AG04449 (cell line): ENCODE measurements around the gene FGF1.
A peak's percentile ranks its signal among the peaks of the same experiment; 100 is the strongest.

Experiments used
- CTCF ChIA-PET: fragments of 350-600 bp; formaldehyde crosslinking; extraction: SDS; loops from one replicate; lab custom pipeline; 2021; ENCODE audit warnings: antibody characterized with exemption; lab: Yijun Ruan, JAX
- POLR2A ChIA-PET: fragments of 400-600, 350-600 bp; formaldehyde crosslinking; extraction: SDS; loops from one replicate; lab custom pipeline; 2020; ENCODE audit warnings: antibody characterized with exemption, inconsistent platforms; lab: Yijun Ruan, JAX
- DNase-seq: peaks from one replicate; pipeline ENCODE4 v3.0.0-alpha.2; 2010; ENCODE audit warnings: low read depth, low spot score
- H3K4me3 ChIP-seq: 2 replicates; pipeline ENCODE4 v1.5.1; 2011; ENCODE audit warnings: low read depth, mild to moderate bottlenecking, control low read depth, low read length
- CTCF ChIP-seq: IDR thresholded peaks from one replicate; pipeline ENCODE4 v1.5.1; 2011; ENCODE audit warnings: mild to moderate bottlenecking, moderate library complexity, low read length, control low read depth, inconsistent platforms; ENCODE audit not compliant: insufficient read depth; ENCODE audit errors: missing control alignments

FGF1 gene

GRCh38 chr5:142699184-142699720, 13.4 kb upstream of the FGF1 start:
- TF ChIP-seq CTCF: peak; percentile 87
- ChIA-PET POLR2A (interaction anchor here (0.8 to 1.1 kb wide), 2 partner anchors 42 to 44 kb away, joined by 3 to 7 read pairs; no protein-coding TSS in a partner anchor), CTCF (interaction anchor here (0.6 to 30.9 kb wide), 40 partner anchors 10 to 708 kb away, joined by 3 to 2759 read pairs (median 6); partner anchors contain the start of gene FGF1)
- H3K4me3 ChIP-seq: no peak overlapping the region
- DNase-seq: no peak

- no peak for TF ChIP-seq CTCF
- no peak for DNase-seq
- ChIA-PET POLR2A (interaction anchor here (0.8 to 1.1 kb wide), 2 partner anchors 41 to 43 kb away, joined by 3 to 7 read pairs; no protein-coding TSS in a partner anchor), CTCF (interaction anchor here (0.5 to 30.9 kb wide), 45 partner anchors 8 to 708 kb away, joined by 3 to 2759 read pairs (median 5); partner anchors contain the start of gene FGF1)
- H3K4me3 ChIP-seq: no peak overlapping the region
Measured at GRCh38 chr5:142698447-142699183, 12.7 kb upstream of the FGF1 start.

GRCh38 chr5:142697356-142698255, 11.7 kb upstream of the FGF1 start:
- H3K4me3 ChIP-seq: no peak overlapping the region
- ChIA-PET POLR2A (interaction anchor here (1.0 kb wide), 1 partner anchor 42 kb away, joined by 5 read pairs; no protein-coding TSS in a partner anchor), CTCF (interaction anchor here (0.7 to 30.9 kb wide), 31 partner anchors 9 to 549 kb away, joined by 3 to 2759 read pairs (median 15); partner anchors contain the start of gene FGF1)
- TF ChIP-seq CTCF: no peak
- no peak for DNase-seq

- ChIA-PET CTCF (interaction anchor here (1.0 to 30.9 kb wide), 11 partner anchors 9 to 545 kb away, joined by 3 to 2759 read pairs (median 67); partner anchors contain the start of gene FGF1), POLR2A (no interaction called here)
- no peak for DNase-seq
- no peak for TF ChIP-seq CTCF
- no peak overlapping the region for H3K4me3 ChIP-seq
Measured at GRCh38 chr5:142696379-142696778, 10.5 kb upstream of the FGF1 start.

- CTCF ChIA-PET: interaction anchor here (1.4 to 15.1 kb wide), 5 partner anchors 9 to 87 kb away, joined by 3 to 533 read pairs (median 14); partner anchors contain the start of gene FGF1
- DNase-seq: no peak
- POLR2A ChIA-PET: no interaction called here
- H3K4me3 ChIP-seq: no peak overlapping the region
- no peak for TF ChIP-seq CTCF
Measured at GRCh38 chr5:142694092-142694856, 8.4 kb upstream of the FGF1 start.
